Measurements from ENCODE around the gene C11orf65. TPM values are rescaled to one million over a fixed set of nuclear protein-coding genes. Genes with fewer than 3 reads are reported as not detected.
A peak's percentile ranks its signal among the peaks of the same experiment; 100 is the strongest.

C11orf65 gene
- polyA plus RNA-seq, 3 donors, result not detected

DNA sequence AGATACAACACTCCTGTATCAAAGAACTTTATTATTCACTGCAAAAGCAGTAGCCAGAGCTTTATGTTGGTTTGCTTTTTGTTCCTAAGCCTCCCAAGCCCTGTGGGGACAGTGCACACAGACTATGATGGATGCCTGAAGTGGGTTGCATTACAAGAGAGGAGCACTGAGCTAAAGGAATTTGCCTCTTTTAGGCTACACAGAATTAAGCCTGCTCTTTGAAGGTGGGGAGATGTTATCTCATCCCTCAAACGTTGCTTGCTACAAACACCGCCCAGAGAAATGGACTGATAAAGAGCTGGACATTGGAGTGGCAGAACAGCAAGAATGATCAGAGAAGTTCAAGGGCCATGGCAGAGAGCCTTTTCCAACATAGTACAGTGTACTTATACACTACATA lies 33.4 kb upstream of the C11orf65 start:
- Mint-ChIP-seq H3K27ac (peak overlapping the region in 1 of 7 donors; percentile 24), H3K36me3 (no peaks in the 10 kb centered on the region), H3K4me1 (peaks cover 12% of the 10 kb centered on the region), H3K27me3 (ENCODE audit: low read depth in 3 of 3) (peaks cover 0 to 2% (median 0%) of the 10 kb centered on the region in 3 donors), H3K9me3 (no peaks in the 10 kb centered on the region), H3K4me3 (no peak overlapping the region)
- Histone ChIP-seq H3K9ac (ENCODE audit: insufficient read depth, low read length, poor library complexity, severe bottlenecking) (no peak overlapping the region), H3K4me3 (replicated peaks in 1 of 3; ENCODE audit: low read depth in 2 of 3, low read length in 3 of 3) (no peak overlapping the region), H3K27ac (ENCODE audit: low read depth in 1 of 2, low read length in 2 of 2) (no peak overlapping the region), H3K36me3 (replicated peaks in 1 of 2; ENCODE audit: control insufficient read depth in 1 of 2, insufficient read depth in 2 of 2, low read length in 2 of 2) (no peaks in the 10 kb centered on the region), H3K9me3 (replicated peaks in 1 of 2; ENCODE audit: control insufficient read depth in 1 of 2, insufficient read depth in 1 of 2, low read length in 2 of 2) (no peaks in the 10 kb centered on the region), H3K4me1 (ENCODE audit: control insufficient read depth in 1 of 2, insufficient read depth in 2 of 2, low read length in 2 of 2) (peaks cover 12 to 14% of the 10 kb centered on the region in 2 donors), H3K79me2 (ENCODE audit: insufficient read depth, low read length) (no peaks in the 10 kb centered on the region), H2AFZ (ENCODE audit: insufficient read depth, low read depth, low read length, poor library complexity, severe bottlenecking) (peak overlapping the region; percentile 6), H3K27me3 (ENCODE audit: control insufficient read depth in 2 of 2, insufficient read depth in 2 of 2, low read length in 2 of 2) (no peaks in the 10 kb centered on the region), H3K4me2 (replicated peaks; ENCODE audit: extremely low read depth, low read length, poor library complexity, severe bottlenecking) (no peak overlapping the region), H4K20me1 (ENCODE audit: insufficient read depth, low read length) (no peaks in the 10 kb centered on the region)
- 100% methylated on average over 1 of the region's 2 CpGs for WGBS (ENCODE audit: insufficient coverage)
- TF ChIP-seq, protein P1, sequence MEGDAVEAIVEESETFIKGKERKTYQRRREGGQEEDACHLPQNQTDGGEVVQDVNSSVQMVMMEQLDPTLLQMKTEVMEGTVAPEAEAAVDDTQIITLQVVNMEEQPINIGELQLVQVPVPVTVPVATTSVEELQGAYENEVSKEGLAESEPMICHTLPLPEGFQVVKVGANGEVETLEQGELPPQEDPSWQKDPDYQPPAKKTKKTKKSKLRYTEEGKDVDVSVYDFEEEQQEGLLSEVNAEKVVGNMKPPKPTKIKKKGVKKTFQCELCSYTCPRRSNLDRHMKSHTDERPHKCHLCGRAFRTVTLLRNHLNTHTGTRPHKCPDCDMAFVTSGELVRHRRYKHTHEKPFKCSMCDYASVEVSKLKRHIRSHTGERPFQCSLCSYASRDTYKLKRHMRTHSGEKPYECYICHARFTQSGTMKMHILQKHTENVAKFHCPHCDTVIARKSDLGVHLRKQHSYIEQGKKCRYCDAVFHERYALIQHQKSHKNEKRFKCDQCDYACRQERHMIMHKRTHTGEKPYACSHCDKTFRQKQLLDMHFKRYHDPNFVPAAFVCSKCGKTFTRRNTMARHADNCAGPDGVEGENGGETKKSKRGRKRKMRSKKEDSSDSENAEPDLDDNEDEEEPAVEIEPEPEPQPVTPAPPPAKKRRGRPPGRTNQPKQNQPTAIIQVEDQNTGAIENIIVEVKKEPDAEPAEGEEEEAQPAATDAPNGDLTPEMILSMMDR (IDR thresholded peaks at IDR 0.05), result no peak
- no peak for DNase-seq
- intact Hi-C loops (cut with micrococcal nuclease), result no loop called here

DNA sequence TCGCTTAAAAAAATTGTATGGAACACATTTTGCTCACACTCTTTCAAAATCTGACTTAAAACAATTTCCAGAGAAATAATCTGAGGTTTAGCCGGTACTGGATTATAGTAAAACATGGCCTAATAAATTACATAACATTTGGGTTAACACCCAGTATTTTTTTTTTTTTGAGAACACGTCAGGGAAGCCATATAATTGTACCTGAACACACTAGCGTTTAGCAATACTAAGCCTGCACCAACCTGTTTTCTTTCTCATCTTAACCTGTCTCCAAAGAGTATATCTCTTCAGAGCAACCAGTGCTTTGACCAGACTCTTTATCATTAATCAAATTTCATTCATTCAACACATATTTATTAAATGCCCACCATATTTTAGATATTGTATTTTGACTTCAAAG lies 32.8 kb upstream of the C11orf65 start:
- TF ChIP-seq, protein P1 (IDR thresholded peaks at IDR 0.05), result no peak
- peaks cover 12 to 14% of the 10 kb centered on the region in 2 donors for H3K4me1 ChIP-seq (ENCODE audit: control insufficient read depth in 1 of 2, insufficient read depth in 2 of 2, low read length in 2 of 2)
- Mint-ChIP-seq H3K9me3 (no peaks in the 10 kb centered on the region), H3K4me3 (no peak overlapping the region), H3K36me3 (no peaks in the 10 kb centered on the region), H3K4me1 (peaks cover 12% of the 10 kb centered on the region), H3K27ac (no peak overlapping the region), H3K27me3 (ENCODE audit: low read depth in 3 of 3) (peaks cover 0 to 2% (median 0%) of the 10 kb centered on the region in 3 donors)
- H3K4me3 ChIP-seq (replicated peaks in 1 of 3; ENCODE audit: low read depth in 2 of 3, low read length in 3 of 3), result no peak overlapping the region
- DNase-seq, result no peak
- H3K79me2 ChIP-seq (ENCODE audit: insufficient read depth, low read length), result peaks cover 3% of the 10 kb centered on the region
- H4K20me1 ChIP-seq (ENCODE audit: insufficient read depth, low read length), result no peaks in the 10 kb centered on the region
- H3K9me3 ChIP-seq (replicated peaks in 1 of 2; ENCODE audit: control insufficient read depth in 1 of 2, insufficient read depth in 1 of 2, low read length in 2 of 2), result no peaks in the 10 kb centered on the region
- WGBS (ENCODE audit: insufficient coverage), result 100% methylated on average over 1 of the region's 4 CpGs
- no peak overlapping the region for H3K27ac ChIP-seq (ENCODE audit: low read depth in 1 of 2, low read length in 2 of 2)
- H3K36me3 ChIP-seq (replicated peaks in 1 of 2; ENCODE audit: control insufficient read depth in 1 of 2, insufficient read depth in 2 of 2, low read length in 2 of 2), result no peaks in the 10 kb centered on the region
- no peak overlapping the region for H3K9ac ChIP-seq (ENCODE audit: insufficient read depth, low read length, poor library complexity, severe bottlenecking)
- no peaks in the 10 kb centered on the region for H3K27me3 ChIP-seq (ENCODE audit: control insufficient read depth in 2 of 2, insufficient read depth in 2 of 2, low read length in 2 of 2)
- intact Hi-C loops (cut with micrococcal nuclease), result no loop called here
- no peak overlapping the region for H2AFZ ChIP-seq (ENCODE audit: insufficient read depth, low read depth, low read length, poor library complexity, severe bottlenecking)
- H3K4me2 ChIP-seq (replicated peaks; ENCODE audit: extremely low read depth, low read length, poor library complexity, severe bottlenecking), result no peak overlapping the region

Data from CD14-positive monocyte (primary cell).